GM21381 (cell line): ENCODE measurements around the gene OSBPL8.
"Not testable (repeated sequence)": the region's sequence is repeated elsewhere in the genome, so short reads cannot be mapped to it uniquely, and the experiment has no call there.

Experiments
- ATAC-seq: cut with Tn5 transposase; IDR thresholded peaks from one replicate; pipeline ENCODE4 v1.9.1; 2021; ENCODE audit warnings: mild to moderate bottlenecking, moderate library complexity; ENCODE audit not compliant: unreplicated experiment

Gene OSBPL8

GRCh38 chr12:76532520-76532919, 27.1 kb downstream of the OSBPL8 start:
- no peak for ATAC-seq

- ATAC-seq, result no peak
Measured at GRCh38 chr12:76531056-76531455, 28.5 kb downstream of the OSBPL8 start.

- no peak for ATAC-seq
Measured at GRCh38 chr12:76530516-76530915, 29.1 kb downstream of the OSBPL8 start.

GRCh38 chr12:76529226-76529918, 30.2 kb downstream of the OSBPL8 start:
- no peak for ATAC-seq

- ATAC-seq, result no peak
Measured at GRCh38 chr12:76523408-76523807, 36.2 kb downstream of the OSBPL8 start.

GRCh38 chr12:76520348-76520747, 39.2 kb downstream of the OSBPL8 start:
- ATAC-seq, result no peak

GRCh38 chr12:76519538-76519937, 40.0 kb downstream of the OSBPL8 start:
- no peak for ATAC-seq

GRCh38 chr12:76518699-76519098, 40.9 kb downstream of the OSBPL8 start:
- ATAC-seq, result no peak

- ATAC-seq, result no peak
Measured at GRCh38 chr12:76515271-76515670, 44.3 kb downstream of the OSBPL8 start.

GRCh38 chr12:76511116-76511716, 48.4 kb downstream of the OSBPL8 start:
- peak; percentile 75 for ATAC-seq

GRCh38 chr12:76508128-76508980, 51.2 kb downstream of the OSBPL8 start:
- no peak for ATAC-seq

- no peak for ATAC-seq
Measured at GRCh38 chr12:76506149-76506548, 53.4 kb downstream of the OSBPL8 start.

GRCh38 chr12:76505050-76505449, 54.5 kb downstream of the OSBPL8 start:
- ATAC-seq, result no peak

- ATAC-seq, result no peak
Measured at GRCh38 chr12:76504606-76505005, 55.0 kb downstream of the OSBPL8 start.

- no peak for ATAC-seq
Measured at GRCh38 chr12:76503957-76504356, 55.6 kb downstream of the OSBPL8 start.

- ATAC-seq, result no peak
Measured at GRCh38 chr12:76501390-76501789, 58.2 kb downstream of the OSBPL8 start.

GRCh38 chr12:76499136-76499535, 60.4 kb downstream of the OSBPL8 start:
- ATAC-seq, result not testable (repeated sequence)

- ATAC-seq, result no peak
Measured at GRCh38 chr12:76495556-76495955, 64.0 kb downstream of the OSBPL8 start.

GRCh38 chr12:76491292-76491691, 68.3 kb downstream of the OSBPL8 start:
- no peak for ATAC-seq

GRCh38 chr12:76490763-76491162, 68.8 kb downstream of the OSBPL8 start:
- ATAC-seq, result no peak

GRCh38 chr12:76489737-76490136, 69.8 kb downstream of the OSBPL8 start:
- no peak for ATAC-seq

GRCh38 chr12:76486011-76486410, 73.6 kb downstream of the OSBPL8 start:
- no peak for ATAC-seq
